Neural cell (in vitro differentiated cells): ENCODE measurements around the gene DMTF1. TPM values are rescaled to one million over a fixed set of nuclear protein-coding genes. Genes with fewer than 3 reads are reported as not detected.
A peak's percentile ranks its signal among the peaks of the same experiment; 100 is the strongest.

Experiments
- H2AFZ ChIP-seq: fragments of 200-600, 300-800 bp; sonication (generic), shearing (Covaris generic); 2 replicates; pipeline ENCODE4 v1.6.0; 2014; ENCODE audit warnings: low read depth, mild to moderate bottlenecking, antibody characterized with exemption, low read length, moderate library complexity
- H3F3A ChIP-seq: fragments of 200-600 bp; shearing (Covaris generic); 2 replicates; pipeline ENCODE4 v1.6.1; 2016; ENCODE audit warnings: mild to moderate bottlenecking, moderate library complexity, mixed read lengths, antibody characterized with exemption, low read length; ENCODE audit not compliant: insufficient read depth, poor library complexity, severe bottlenecking
- H3K27ac ChIP-seq: fragments of 200-600, 300-800 bp; sonication (generic), shearing (Covaris generic); 2 replicates; pipeline ENCODE4 v1.5.1; 2014; ENCODE audit warnings: mild to moderate bottlenecking, low read length, moderate library complexity
- H3K27me3 ChIP-seq: fragments of 300-800, 200-600 bp; sonication (generic), shearing (Covaris generic); 2 replicates; pipeline ENCODE4 v1.6.0; 2014; ENCODE audit warnings: mild to moderate bottlenecking, low read depth, low read length, moderate library complexity; ENCODE audit not compliant: insufficient read depth
- H3K36me3 ChIP-seq: fragments of 300-800, 200-600 bp; sonication (generic), shearing (Covaris generic); 2 replicates; pipeline ENCODE4 v1.5.1; 2014; ENCODE audit warnings: mild to moderate bottlenecking, antibody characterized with exemption, low read length, moderate library complexity; ENCODE audit not compliant: insufficient read depth
- H3K4me2 ChIP-seq: fragments of 300-800, 200-600 bp; sonication (generic), shearing (Covaris generic); 2 replicates; pipeline ENCODE4 v1.6.0; 2014; ENCODE audit warnings: mild to moderate bottlenecking, low read length
- H3K4me3 ChIP-seq: fragments of 300-800, 200-600 bp; sonication (generic), shearing (Covaris generic); 2 replicates; pipeline ENCODE4 v1.5.1; 2014; ENCODE audit warnings: mild to moderate bottlenecking, low read length, moderate library complexity
- H3K79me2 ChIP-seq: fragments of 200-600 bp; shearing (Covaris generic); replicated peaks from 2 replicates; pipeline ENCODE4 v1.6.0; 2014; ENCODE audit warnings: mild to moderate bottlenecking, low read length, moderate library complexity; ENCODE audit not compliant: insufficient read depth
- H3K9ac ChIP-seq: fragments of 300-800, 200-600 bp; sonication (generic), shearing (Covaris generic); 2 replicates; pipeline ENCODE4 v1.6.1; 2016; ENCODE audit warnings: mild to moderate bottlenecking, low read length, mixed read lengths
- H3K9me2 ChIP-seq: fragments of 200-600 bp; shearing (Covaris generic); 2 replicates; pipeline ENCODE4 v1.6.1; 2016; ENCODE audit warnings: mild to moderate bottlenecking, low read length, mixed read lengths; ENCODE audit not compliant: insufficient read depth
- H3K9me3 ChIP-seq: fragments of 200-600, 300-800 bp; sonication (generic), shearing (Covaris generic); 2 replicates; pipeline ENCODE4 v1.6.1; 2016; ENCODE audit warnings: mild to moderate bottlenecking, mixed run types, low read length, moderate library complexity, mixed read lengths
- H4K20me1 ChIP-seq: fragments of 200-600 bp; shearing (Covaris generic); 2 replicates; pipeline ENCODE4 v1.6.1; 2016; ENCODE audit warnings: mild to moderate bottlenecking, mixed run types; ENCODE audit not compliant: insufficient read depth
- EP300 ChIP-seq: fragments of 450-650 bp; conservative IDR thresholded peaks from 2 replicates; pipeline ENCODE4 v1.6.1; 2014; ENCODE audit warnings: antibody characterized with exemption, mild to moderate bottlenecking, moderate library complexity; ENCODE audit not compliant: poor library complexity, severe bottlenecking
- EZH2 ChIP-seq: fragments of 200-600, 300-800 bp; shearing (Covaris generic), sonication (generic); IDR thresholded peaks from 2 replicates; pipeline ENCODE4 v1.6.1; 2014; ENCODE audit warnings: antibody characterized with exemption, low read length, borderline replicate concordance, mild to moderate bottlenecking; ENCODE audit not compliant: insufficient read depth, poor library complexity, severe bottlenecking
- MXI1 ChIP-seq: fragments of 450-650 bp; conservative IDR thresholded peaks from 2 replicates; pipeline ENCODE4 v1.6.1; 2014; ENCODE audit warnings: antibody characterized with exemption, mild to moderate bottlenecking; ENCODE audit not compliant: poor library complexity, severe bottlenecking
- POLR2AphosphoS5 ChIP-seq: IDR thresholded peaks from 2 replicates; pipeline ENCODE4 v1.6.1; 2012
- RAD21 ChIP-seq: fragments of 450-650 bp; conservative IDR thresholded peaks from 2 replicates; pipeline ENCODE4 v1.6.1; 2014; ENCODE audit warnings: antibody characterized with exemption, mild to moderate bottlenecking, moderate library complexity
- SMC3 ChIP-seq: fragments of 450-650 bp; conservative IDR thresholded peaks from 2 replicates; pipeline ENCODE4 v1.6.1; 2014; ENCODE audit warnings: antibody characterized with exemption, mild to moderate bottlenecking, moderate library complexity; ENCODE audit not compliant: poor library complexity
- TAF1 ChIP-seq: IDR thresholded peaks from 2 replicates; pipeline ENCODE4 v1.6.1; 2012; ENCODE audit warnings: low read depth
- polyA plus RNA-seq: library from polyadenylated mRNA; depleted of rRNA; stranded (reverse); fragments of >200 nt; gene quantifications from 2 replicates; pipeline ENCODE4 v1.2.3, GENCODE V29; 2014
- TF ChIP-seq, protein P1 (sequence below): fragments of 450-650 bp; IDR thresholded peaks from 2 replicates; pipeline ENCODE4 v1.5.1; 2014; ENCODE audit warnings: antibody characterized with exemption, mild to moderate bottlenecking, moderate library complexity; ENCODE audit not compliant: poor library complexity, severe bottlenecking
- TF ChIP-seq, protein P2 (sequence below): IDR thresholded peaks from 2 replicates; pipeline ENCODE4 v1.6.1; 2012; ENCODE audit warnings: borderline replicate concordance

The DMTF1 gene
- polyA plus RNA-seq, 1 donor from 2014 or later, result 314 TPM

DNA sequence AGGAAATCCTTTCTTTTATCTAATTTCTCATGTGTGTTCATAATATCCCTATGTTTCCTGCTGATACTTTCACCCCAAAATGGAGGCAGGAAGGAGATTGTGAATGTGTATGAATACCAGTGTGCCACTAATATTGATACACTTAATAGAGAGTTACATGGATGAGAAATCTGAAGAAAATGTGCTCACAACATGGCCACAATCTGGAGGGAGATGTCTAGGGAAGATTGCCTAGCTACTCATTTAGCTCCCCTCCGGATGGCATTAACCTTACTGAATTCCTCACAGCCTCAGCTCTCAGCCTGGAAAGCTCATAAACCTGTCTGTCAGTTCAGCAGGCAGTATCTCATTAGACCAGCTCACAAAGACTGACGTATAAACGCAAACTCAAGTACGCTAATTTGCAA is 23.4 kb upstream of the DMTF1 start:
- peaks cover 4% of the 10 kb centered on the region for H3F3A ChIP-seq
- H3K36me3 ChIP-seq, result no peaks in the 10 kb centered on the region
- H3K4me2 ChIP-seq, result peak overlapping the region; percentile 30
- peak overlapping the region; percentile 57 for H3K4me3 ChIP-seq
- no peaks in the 10 kb centered on the region for H3K9me3 ChIP-seq
- H4K20me1 ChIP-seq, result no peaks in the 10 kb centered on the region
- no peaks in the 10 kb centered on the region for H3K27me3 ChIP-seq
- TF ChIP-seq POLR2AphosphoS5 (peak; percentile 82), EZH2 (no peak), TAF1 (peak; percentile 64), MXI1 (peak; percentile 15), RAD21 (peak; percentile 30), EP300 (peak; percentile 79), SMC3 (peak; percentile 30)
- TF ChIP-seq, protein P1, sequence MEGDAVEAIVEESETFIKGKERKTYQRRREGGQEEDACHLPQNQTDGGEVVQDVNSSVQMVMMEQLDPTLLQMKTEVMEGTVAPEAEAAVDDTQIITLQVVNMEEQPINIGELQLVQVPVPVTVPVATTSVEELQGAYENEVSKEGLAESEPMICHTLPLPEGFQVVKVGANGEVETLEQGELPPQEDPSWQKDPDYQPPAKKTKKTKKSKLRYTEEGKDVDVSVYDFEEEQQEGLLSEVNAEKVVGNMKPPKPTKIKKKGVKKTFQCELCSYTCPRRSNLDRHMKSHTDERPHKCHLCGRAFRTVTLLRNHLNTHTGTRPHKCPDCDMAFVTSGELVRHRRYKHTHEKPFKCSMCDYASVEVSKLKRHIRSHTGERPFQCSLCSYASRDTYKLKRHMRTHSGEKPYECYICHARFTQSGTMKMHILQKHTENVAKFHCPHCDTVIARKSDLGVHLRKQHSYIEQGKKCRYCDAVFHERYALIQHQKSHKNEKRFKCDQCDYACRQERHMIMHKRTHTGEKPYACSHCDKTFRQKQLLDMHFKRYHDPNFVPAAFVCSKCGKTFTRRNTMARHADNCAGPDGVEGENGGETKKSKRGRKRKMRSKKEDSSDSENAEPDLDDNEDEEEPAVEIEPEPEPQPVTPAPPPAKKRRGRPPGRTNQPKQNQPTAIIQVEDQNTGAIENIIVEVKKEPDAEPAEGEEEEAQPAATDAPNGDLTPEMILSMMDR, result peak; percentile 7
- TF ChIP-seq, protein P2, sequence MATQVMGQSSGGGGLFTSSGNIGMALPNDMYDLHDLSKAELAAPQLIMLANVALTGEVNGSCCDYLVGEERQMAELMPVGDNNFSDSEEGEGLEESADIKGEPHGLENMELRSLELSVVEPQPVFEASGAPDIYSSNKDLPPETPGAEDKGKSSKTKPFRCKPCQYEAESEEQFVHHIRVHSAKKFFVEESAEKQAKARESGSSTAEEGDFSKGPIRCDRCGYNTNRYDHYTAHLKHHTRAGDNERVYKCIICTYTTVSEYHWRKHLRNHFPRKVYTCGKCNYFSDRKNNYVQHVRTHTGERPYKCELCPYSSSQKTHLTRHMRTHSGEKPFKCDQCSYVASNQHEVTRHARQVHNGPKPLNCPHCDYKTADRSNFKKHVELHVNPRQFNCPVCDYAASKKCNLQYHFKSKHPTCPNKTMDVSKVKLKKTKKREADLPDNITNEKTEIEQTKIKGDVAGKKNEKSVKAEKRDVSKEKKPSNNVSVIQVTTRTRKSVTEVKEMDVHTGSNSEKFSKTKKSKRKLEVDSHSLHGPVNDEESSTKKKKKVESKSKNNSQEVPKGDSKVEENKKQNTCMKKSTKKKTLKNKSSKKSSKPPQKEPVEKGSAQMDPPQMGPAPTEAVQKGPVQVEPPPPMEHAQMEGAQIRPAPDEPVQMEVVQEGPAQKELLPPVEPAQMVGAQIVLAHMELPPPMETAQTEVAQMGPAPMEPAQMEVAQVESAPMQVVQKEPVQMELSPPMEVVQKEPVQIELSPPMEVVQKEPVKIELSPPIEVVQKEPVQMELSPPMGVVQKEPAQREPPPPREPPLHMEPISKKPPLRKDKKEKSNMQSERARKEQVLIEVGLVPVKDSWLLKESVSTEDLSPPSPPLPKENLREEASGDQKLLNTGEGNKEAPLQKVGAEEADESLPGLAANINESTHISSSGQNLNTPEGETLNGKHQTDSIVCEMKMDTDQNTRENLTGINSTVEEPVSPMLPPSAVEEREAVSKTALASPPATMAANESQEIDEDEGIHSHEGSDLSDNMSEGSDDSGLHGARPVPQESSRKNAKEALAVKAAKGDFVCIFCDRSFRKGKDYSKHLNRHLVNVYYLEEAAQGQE, result peak; percentile 76
- H3K9me2 ChIP-seq, result no peaks in the 10 kb centered on the region
- H2AFZ ChIP-seq, result peak overlapping the region; percentile 76
- peak overlapping the region; percentile 49 for H3K9ac ChIP-seq
- H3K79me2 ChIP-seq, result no peaks in the 10 kb centered on the region
- peak overlapping the region; percentile 80 for H3K27ac ChIP-seq

DNA sequence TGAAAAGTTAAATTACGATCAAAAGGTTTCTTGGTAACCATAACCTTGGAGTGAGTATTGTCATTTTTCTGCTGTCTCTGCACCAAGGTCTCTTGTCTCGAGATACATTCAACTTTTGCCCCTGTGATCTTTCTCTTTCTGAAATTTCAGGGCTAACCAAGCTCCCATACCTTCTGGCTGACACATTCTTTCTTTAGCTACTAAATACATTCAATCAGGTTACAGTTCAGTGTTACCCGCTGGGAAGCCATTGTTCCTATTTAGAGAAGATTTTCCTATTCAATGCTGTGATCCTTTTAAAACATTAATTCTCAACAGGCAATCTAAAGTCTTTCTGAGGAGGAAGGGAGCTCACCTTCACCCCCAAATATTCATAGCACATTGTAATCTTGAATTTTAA is 22.9 kb upstream of the DMTF1 start:
- H3K36me3 ChIP-seq, result no peaks in the 10 kb centered on the region
- H3F3A ChIP-seq, result peaks cover 4% of the 10 kb centered on the region
- H3K9me3 ChIP-seq, result no peaks in the 10 kb centered on the region
- TF ChIP-seq RAD21 (no peak), SMC3 (no peak), EP300 (no peak), POLR2AphosphoS5 (no peak), MXI1 (no peak), EZH2 (no peak), TAF1 (no peak)
- TF ChIP-seq, protein P1, result no peak
- TF ChIP-seq, protein P2, result no peak
- no peaks in the 10 kb centered on the region for H4K20me1 ChIP-seq
- no peaks in the 10 kb centered on the region for H3K79me2 ChIP-seq
- H3K4me3 ChIP-seq, result peak overlapping the region; percentile 57
- peak overlapping the region; percentile 76 for H2AFZ ChIP-seq
- peak overlapping the region; percentile 80 for H3K27ac ChIP-seq
- peak overlapping the region; percentile 49 for H3K9ac ChIP-seq
- peak overlapping the region; percentile 30 for H3K4me2 ChIP-seq
- no peaks in the 10 kb centered on the region for H3K9me2 ChIP-seq
- H3K27me3 ChIP-seq, result no peaks in the 10 kb centered on the region
